ENCODE measurements around the gene KDM8.
A peak's percentile ranks its signal among the peaks of the same experiment; 100 is the strongest.

The KDM8 gene

DNA sequence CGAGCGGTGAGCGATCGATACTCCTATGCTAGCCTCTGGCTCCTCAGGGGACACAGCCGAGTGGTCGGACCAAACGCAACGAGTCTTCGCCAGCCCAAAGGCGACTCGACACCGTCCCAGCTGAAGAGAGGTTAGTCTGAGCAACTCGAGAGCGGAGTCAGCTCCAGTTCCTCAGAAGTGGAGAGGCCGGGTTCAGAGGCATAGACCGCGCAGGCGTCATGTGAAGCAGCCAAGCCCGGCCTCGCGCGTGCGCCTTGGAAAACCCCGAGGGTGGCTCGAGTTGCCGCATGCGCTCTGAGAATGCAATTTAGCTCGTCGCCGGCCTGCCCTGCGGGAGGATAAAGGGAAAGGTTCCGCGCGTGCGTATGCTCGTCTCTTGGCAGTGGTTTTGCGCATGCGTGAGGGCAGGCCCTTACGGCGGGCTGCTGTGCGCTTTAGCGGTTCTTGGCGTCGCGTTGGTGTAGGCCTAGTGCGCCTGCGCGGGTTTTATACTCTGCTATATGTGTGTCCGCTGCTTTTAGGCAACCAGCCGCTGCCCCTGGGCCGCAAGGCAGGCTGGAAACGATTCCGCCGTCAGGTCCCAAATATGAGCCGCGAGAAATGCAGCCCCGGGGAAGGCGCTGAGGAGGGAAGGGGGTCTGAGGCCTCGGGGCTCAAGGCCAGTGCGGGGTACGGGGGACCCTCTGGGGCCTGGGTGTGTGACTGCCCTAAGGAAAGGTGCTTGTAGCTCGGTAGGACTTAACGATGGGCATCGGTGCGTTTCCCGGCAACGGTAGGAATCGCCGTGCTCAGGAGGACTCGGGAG is at the start of gene KDM8:
Gene KDM8, plus strand, starts transcription at position 20 of the 805 bp plus-strand sequence. CDS start 6,598 bp downstream, outside the sequence.
- peak; percentile 100 for DNase-seq

- DNase-seq = peak; percentile 61
These were observed 48.4 kb upstream of the KDM8 start for GRCh38 chr16:27154705-27155521.

DNA sequence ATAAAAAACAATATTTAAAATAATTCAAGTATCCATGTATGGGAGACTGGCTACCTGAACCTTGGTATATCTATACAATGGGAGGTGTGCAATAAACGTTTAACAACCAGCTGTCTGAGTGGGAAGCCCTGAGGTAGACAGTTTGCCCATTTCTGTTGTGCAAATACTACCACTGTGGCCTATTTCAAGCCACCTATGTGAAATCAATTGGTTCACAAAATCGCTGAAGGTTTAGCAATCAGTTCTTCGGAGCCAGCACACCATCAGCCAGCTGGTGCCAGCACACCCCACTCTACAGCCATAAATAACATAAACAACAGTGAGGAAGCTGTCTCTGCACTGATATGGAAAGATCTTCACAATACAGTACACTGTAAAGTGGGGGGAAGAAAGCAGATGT is 46.7 kb upstream of the KDM8 start:
- DNase-seq = no peak

DNA sequence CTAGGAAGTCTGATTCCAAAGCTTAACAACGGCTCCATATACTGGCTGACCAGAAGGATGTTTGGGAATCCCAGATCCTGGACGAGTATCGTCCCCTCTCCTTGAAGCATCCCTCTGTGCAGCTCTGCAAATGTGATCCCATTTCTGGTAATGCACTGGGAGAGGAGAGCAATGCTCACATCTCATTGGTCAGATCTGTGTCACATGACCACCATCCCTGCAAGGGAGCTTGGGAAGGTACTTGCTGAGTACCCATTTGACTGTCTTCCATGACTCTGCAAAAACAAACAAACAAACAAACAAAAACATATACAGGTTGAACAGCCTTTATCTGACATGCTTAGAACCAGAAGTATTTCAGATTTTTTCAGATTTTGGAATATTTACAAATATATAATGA is 41.9 kb upstream of the KDM8 start:
- DNase-seq = no peak

GRCh38 chr16:27164352-27164751 is 39.0 kb upstream of the KDM8 start:
- no peak for DNase-seq

DNA sequence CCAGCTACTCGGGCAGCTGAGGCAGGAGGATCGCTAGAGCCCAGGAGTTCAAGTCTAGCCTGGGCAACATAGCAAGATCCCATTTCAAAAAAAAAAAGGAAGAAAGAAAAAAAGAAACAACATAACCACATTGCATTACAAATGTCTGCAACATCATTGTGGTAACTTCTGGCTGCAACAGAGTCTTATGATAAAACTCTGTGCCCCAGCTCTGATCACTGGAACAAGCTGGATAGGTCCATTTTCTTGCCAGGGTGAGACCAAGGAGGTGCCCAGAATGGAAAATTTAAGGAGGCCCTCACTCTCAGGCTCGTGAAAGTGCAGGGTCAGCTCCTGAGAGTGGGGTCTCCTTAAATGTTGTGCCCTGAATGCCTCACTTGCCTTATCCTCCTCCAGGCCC is 37.8 kb upstream of the KDM8 start:
- DNase-seq = no peak

DNA sequence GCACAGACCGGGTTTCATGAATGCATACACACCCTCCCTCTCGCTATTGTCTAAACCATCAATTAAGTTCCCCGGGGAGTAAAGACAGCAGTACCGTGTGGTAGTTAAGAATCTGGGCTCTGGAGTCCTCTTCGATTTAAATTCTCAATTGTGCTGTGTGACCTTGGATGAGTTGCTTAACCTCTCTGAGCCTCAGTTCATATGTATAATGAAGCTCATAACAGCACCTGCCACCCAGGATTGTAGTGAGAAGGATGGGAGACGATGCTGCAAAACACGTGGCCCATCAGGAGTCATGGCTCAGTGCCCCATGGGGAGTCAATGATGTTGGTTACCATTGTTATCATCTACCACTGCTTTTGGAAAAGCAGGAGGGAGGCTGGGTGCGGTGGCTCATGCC is 34.5 kb upstream of the KDM8 start:
- no peak for DNase-seq

GRCh38 chr16:27169511-27170071 is 33.7 kb upstream of the KDM8 start:
- DNase-seq = peak; percentile 75

- no peak for DNase-seq
These were observed 31.7 kb upstream of the KDM8 start for GRCh38 chr16:27171584-27171983.

- peak; percentile 71 for DNase-seq
These were observed 29.3 kb upstream of the KDM8 start for GRCh38 chr16:27174007-27174406.

- no peak for DNase-seq
These were observed 28.5 kb upstream of the KDM8 start for GRCh38 chr16:27174798-27175197.

- DNase-seq = no peak
These were observed 27.4 kb upstream of the KDM8 start for GRCh38 chr16:27175888-27176287.

DNA sequence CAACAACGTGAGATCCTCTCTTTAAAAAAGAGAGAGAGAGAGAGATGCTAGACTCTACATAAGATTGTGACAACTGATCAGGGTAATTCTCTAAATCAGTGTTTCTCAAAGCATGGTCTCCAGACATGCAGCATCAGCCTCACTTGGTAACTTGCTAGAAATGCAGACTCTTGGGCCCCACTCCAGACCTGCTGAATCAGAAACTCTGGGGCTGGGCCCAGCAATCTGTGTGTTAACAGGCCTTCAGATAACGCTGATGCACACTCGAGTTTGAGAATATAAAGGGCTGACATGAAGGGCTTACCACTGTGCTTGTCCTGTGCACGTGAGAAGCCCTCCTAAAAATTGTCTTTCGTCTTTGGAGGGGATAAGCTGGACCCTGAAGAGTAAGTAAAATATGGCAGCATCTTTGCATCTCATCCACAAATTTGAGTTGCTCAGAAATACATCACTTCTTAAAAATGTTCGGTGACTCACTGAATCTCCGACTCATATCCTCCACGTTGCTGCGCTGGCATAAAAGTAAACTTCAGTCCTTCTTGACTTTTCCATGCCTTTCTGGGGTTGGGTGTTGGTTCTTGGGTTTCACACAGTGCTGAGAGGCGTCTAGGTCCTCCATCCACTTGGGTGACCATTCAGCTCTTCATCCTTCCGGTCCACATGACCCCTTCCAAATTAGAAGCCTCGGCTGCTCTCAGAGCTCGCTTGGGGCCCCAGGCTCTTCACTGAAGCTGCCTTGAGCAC is 26.1 kb upstream of the KDM8 start:
- no peak for DNase-seq

GRCh38 chr16:27179500-27180072 is 23.7 kb upstream of the KDM8 start:
- peak; percentile 88 for DNase-seq

- DNase-seq = no peak
These were observed 22.1 kb upstream of the KDM8 start for GRCh38 chr16:27181019-27181790.

DNA sequence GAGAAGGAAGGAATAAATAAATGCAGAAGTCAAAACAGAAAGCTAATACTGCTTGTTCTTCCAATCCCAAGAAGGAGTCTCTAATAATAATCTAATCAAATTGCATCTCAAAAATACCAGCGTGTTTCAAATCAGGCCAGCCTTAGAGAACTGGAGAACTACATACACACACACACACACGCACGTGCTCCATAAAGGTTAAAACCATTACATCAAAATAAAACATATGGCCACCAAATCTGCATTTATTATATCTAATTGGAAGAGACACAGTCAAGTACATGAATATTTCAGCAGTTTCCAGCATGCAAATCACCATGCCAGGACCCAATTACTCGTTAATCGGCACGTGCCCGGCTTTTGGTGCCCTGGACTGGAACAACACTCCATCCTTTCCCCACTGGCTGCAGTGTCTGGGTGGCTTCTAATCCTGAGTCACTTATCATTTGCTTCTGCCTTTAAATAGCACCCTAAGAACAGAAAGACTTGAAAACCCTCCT is 20.4 kb upstream of the KDM8 start:
- no peak for DNase-seq

DNA sequence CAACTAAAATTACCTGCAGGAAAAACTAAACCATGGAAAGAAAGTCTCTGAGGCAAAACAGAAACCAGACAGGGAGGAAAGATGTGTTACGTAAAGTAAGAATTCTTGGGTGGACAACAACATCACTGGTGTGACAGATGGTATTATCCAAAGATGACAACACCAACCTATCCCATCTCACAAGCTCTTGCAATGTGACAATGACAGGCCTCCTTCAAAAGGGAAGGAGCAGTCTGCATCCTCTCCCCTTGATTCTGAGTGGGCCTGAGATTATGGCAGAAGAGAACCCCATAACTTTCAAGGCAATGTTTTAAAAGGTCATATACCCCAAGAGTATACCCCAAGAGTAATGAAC is 17.6 kb upstream of the KDM8 start:
- DNase-seq = no peak

GRCh38 chr16:27188633-27189032 is 14.7 kb upstream of the KDM8 start:
- no peak for DNase-seq

- DNase-seq = no peak
These were observed 13.9 kb upstream of the KDM8 start for GRCh38 chr16:27189335-27189972.

- no peak for DNase-seq
These were observed 12.9 kb upstream of the KDM8 start for GRCh38 chr16:27190316-27190871.

- no peak for DNase-seq
These were observed 11.9 kb upstream of the KDM8 start for GRCh38 chr16:27191352-27191924.

Data from CD4-positive, alpha-beta T cell treated with Interleukin-21 for 1 hour (primary cell).